Measurements from ENCODE around the gene TUBA1C. TPM values are rescaled to one million over a fixed set of nuclear protein-coding genes. Genes with fewer than 3 reads are reported as not detected.
"Not testable (repeated sequence)": the region's sequence is repeated elsewhere in the genome, so short reads cannot be mapped to it uniquely, and the experiment has no call there.

TUBA1C gene
- total RNA-seq, 2 donors from 2014 or later, result 49.7 to 66.7 TPM

DNA sequence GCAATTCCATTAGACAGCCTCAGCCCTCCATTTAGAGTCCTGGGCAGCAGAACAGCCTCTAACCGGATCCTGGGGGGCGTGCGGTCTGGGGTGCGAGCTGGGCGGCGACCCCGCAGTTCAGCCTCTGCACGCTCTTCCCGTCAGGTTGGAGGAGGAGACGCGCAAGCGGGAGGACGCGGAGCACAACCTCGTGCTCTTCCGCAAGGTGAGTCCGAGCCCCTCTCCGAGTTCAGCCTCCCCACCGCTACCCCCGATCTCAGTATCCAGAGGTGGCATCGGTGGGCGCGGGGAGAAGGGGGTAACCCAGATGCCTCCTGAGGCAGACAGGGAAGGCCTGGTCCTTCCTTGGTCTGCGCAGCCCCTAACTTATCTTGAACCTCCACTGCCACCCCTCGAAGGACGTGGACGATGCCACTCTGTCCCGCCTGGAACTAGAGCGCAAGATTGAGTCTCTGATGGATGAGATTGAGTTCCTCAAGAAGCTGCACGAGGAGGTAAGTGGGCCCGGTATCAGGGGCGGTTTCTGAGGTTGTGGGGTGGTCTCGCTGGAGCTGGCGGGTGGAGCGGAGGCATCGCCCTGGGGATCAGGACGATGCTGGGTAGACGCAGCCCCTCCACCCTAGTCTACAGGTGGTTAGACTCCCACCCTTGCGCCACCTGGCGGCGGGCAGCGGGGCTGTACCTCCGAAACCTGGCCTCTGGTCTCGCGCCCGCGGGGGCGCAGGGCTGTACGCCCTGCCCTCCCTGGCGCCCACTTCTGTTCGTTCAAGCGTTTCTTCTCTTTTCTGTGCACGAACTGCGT is 31.4 kb downstream of the TUBA1C start:
- peak; percentile 50 to 61 (median 60) for DNase-seq
- Mint-ChIP-seq H3K4me3 (peak overlapping the region; percentile 84), H3K4me1 (peaks cover 7% of the 10 kb centered on the region), H3K36me3 (ENCODE audit: low read depth) (peaks cover 3% of the 10 kb centered on the region), H3K27me3 (peaks cover 40% of the 10 kb centered on the region), H3K27ac (no peak overlapping the region)
- ATAC-seq, result peak; percentile 85
- H3K9me3 ChIP-seq (ENCODE audit: control insufficient read depth, low read length, poor library complexity, severe bottlenecking), result no peaks in the 10 kb centered on the region

DNA sequence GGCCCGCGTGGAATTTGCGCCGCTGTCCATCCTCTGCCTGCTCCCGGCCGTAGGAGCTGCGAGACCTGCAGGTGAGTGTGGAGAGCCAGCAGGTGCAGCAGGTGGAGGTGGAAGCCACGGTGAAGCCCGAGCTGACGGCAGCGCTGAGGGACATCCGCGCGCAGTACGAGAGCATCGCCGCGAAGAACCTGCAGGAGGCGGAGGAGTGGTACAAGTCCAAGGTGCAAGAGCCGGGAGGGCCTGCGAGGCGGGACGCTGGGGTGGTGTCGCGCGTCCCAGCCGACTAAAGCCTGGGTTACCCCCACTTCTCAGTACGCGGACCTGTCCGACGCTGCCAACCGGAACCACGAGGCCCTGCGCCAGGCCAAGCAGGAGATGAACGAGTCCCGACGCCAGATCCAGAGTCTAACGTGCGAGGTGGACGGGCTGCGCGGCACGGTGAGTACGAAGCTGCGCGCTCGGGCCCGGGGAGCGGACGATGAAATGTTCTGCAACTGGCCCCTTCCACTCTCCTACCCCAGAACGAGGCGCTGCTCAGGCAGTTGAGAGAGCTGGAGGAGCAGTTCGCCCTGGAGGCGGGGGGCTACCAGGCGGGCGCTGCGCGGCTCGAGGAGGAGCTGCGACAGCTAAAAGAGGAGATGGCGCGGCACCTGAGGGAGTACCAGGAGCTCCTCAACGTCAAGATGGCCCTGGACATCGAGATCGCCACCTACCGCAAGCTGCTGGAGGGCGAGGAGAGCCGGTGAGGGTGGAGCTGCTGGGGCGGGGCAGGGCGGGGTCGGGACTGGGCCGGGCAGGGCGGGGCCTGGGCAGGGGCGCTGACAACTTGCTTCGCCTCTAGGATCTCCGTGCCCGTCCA is 32.2 kb downstream of the TUBA1C start:
- H3K36me3 Mint-ChIP-seq (ENCODE audit: low read depth), result peaks cover 5% of the 10 kb centered on the region
- ATAC-seq, result peak; percentile 73
- DNase-seq, result no peak
- no peaks in the 10 kb centered on the region for H3K9me3 ChIP-seq (ENCODE audit: control insufficient read depth, low read length, poor library complexity, severe bottlenecking)
- peaks cover 10% of the 10 kb centered on the region for H3K4me1 Mint-ChIP-seq
- H3K27me3 Mint-ChIP-seq, result peaks cover 32% of the 10 kb centered on the region
- no peak overlapping the region for H3K27ac Mint-ChIP-seq
- H3K4me3 Mint-ChIP-seq, result peak overlapping the region; percentile 84

DNA sequence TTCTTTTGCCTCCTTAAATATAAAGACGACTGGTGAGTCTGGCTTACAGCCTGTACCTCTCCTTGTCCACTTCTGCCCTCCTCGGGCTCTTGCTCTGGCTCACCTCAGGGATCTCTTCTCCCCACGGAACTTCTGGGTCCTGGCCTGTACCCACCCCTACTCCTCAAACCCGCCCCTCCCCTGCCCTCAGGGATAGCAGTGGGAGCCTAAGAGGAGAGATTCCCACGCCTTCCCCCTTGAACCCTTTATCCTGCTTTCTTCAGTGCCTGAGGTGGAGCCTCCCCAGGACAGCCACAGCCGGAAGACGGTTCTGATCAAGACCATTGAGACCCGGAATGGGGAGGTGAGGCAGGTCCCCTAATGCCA is 32.8 kb downstream of the TUBA1C start:
- no peaks in the 10 kb centered on the region for H3K9me3 ChIP-seq (ENCODE audit: control insufficient read depth, low read length, poor library complexity, severe bottlenecking)
- ATAC-seq (no peak), DNase-seq (no peak)
- Mint-ChIP-seq H3K4me1 (peaks cover 10% of the 10 kb centered on the region), H3K4me3 (peak overlapping the region; percentile 39), H3K27me3 (peaks cover 34% of the 10 kb centered on the region), H3K36me3 (ENCODE audit: low read depth) (peaks cover 5% of the 10 kb centered on the region), H3K27ac (no peak overlapping the region)

DNA sequence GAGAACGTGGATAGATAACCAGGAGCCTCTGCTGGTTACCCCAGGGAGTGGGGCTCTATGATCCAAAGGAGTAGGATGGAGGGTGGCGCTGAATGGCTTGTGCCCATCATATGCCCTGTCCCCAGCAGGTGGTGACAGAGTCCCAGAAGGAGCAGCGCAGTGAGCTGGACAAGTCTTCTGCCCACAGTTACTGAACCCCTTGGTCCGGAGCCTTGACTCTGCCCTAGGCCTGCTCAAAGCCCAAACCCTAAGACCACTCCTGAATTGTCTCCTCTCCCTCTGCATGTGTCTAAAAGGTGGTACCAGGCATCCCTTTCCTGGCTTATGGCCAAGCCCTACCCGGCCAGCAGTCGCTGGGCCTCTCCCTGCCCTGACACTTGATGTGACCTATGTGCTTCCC is 33.3 kb downstream of the TUBA1C start:
- ATAC-seq (no peak), DNase-seq (no peak)
- H3K36me3 Mint-ChIP-seq (ENCODE audit: low read depth), result peaks cover 5% of the 10 kb centered on the region
- H3K4me1 Mint-ChIP-seq, result peaks cover 12% of the 10 kb centered on the region
- peak overlapping the region; percentile 39 for H3K4me3 Mint-ChIP-seq
- H3K27me3 Mint-ChIP-seq, result peaks cover 39% of the 10 kb centered on the region
- H3K27ac Mint-ChIP-seq, result no peak overlapping the region
- no peaks in the 10 kb centered on the region for H3K9me3 ChIP-seq (ENCODE audit: control insufficient read depth, low read length, poor library complexity, severe bottlenecking)

DNA sequence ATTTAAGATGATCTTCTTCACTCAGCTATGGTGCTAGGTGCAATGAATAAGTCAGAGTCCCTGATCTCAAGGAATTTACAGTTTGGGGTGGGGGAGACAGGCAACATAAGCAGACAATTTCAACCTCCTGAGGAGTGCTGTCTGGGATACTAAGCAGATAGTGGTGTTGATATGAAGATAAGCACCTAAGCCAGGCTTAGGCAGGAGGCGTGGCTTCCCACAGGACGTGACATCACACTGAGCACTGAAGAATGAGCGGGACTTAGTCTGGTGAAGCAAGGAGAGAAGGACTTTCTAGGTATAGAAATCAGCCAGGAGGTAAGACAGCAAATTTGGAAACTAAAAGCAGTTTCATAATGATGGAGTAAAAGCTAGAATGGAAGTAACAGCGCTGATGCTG is 36.9 kb downstream of the TUBA1C start:
- no peak overlapping the region for H3K27ac Mint-ChIP-seq
- H3K4me3 Mint-ChIP-seq, result no peak overlapping the region
- H3K4me1 Mint-ChIP-seq, result peaks cover 10% of the 10 kb centered on the region
- H3K27me3 Mint-ChIP-seq, result peaks cover 56% of the 10 kb centered on the region
- no peak for ATAC-seq
- no peak for DNase-seq
- peaks cover 10% of the 10 kb centered on the region for H3K36me3 Mint-ChIP-seq (ENCODE audit: low read depth)
- no peaks in the 10 kb centered on the region for H3K9me3 ChIP-seq (ENCODE audit: control insufficient read depth, low read length, poor library complexity, severe bottlenecking)

DNA sequence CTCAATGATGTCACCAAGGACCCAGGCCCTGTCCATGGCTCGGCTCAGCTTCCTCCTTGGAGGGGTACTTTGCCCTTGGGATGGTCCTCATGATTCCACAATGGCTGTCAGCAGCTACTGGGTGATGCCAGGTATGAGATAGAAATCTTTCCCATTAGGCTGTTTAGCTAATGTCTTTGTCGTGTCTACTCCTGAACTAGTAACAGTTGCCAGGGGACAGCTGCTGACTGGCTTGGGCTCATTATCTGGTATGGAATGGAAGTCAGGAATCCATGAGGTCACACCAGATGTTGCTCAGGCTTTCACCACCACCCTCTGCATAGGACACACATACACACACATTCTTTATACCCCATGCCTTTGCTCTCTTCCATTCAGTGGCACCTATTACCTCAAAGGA is 39.3 kb downstream of the TUBA1C start:
- H3K9me3 ChIP-seq (ENCODE audit: control insufficient read depth, low read length, poor library complexity, severe bottlenecking), result no peaks in the 10 kb centered on the region
- DNase-seq, result no peak
- H3K4me3 Mint-ChIP-seq, result no peak overlapping the region
- peaks cover 11% of the 10 kb centered on the region for H3K36me3 Mint-ChIP-seq (ENCODE audit: low read depth)
- H3K27me3 Mint-ChIP-seq, result peaks cover 54% of the 10 kb centered on the region
- no peak overlapping the region for H3K27ac Mint-ChIP-seq
- ATAC-seq, result no peak
- H3K4me1 Mint-ChIP-seq, result peaks cover 5% of the 10 kb centered on the region

DNA sequence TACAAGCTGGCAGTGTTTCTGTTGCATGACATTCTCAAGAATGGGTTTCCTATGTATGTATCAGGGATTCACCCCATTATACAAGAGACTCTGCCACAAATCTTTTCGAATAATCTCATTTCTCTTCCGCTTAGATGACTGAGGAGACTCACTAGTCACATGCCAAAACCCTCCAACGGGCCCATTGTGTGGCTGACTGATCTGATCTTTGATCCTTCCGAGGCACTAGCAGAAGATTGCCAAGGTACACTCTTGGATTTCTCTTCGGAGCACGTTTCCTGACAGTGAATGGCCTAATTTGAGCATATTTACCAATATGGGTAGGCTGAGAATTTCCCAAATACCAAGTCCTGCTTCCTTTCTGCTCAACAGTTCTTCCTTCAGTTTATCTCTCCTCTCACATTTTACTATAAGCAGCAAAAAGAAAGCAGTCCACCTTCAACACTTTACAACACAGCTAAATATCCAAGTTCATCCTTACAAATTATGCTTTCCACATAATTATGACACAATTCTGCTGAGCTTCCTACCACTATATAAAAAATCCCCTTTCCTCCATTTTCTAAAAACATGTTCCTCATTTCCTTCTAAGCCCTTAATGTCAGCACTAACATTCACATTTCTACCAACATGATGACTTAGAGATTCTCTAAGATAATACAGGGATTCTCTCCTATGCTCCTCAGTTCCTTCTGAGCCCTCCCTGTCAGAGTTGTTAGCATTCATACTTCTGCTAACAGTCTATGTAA is 41.1 kb downstream of the TUBA1C start:
- ATAC-seq (no peak), DNase-seq (no peak)
- H3K9me3 ChIP-seq (ENCODE audit: control insufficient read depth, low read length, poor library complexity, severe bottlenecking), result no peaks in the 10 kb centered on the region
- Mint-ChIP-seq H3K4me1 (peaks cover 5% of the 10 kb centered on the region), H3K27ac (no peak overlapping the region), H3K27me3 (peaks cover 63% of the 10 kb centered on the region), H3K36me3 (ENCODE audit: low read depth) (peaks cover 11% of the 10 kb centered on the region), H3K4me3 (no peak overlapping the region)

DNA sequence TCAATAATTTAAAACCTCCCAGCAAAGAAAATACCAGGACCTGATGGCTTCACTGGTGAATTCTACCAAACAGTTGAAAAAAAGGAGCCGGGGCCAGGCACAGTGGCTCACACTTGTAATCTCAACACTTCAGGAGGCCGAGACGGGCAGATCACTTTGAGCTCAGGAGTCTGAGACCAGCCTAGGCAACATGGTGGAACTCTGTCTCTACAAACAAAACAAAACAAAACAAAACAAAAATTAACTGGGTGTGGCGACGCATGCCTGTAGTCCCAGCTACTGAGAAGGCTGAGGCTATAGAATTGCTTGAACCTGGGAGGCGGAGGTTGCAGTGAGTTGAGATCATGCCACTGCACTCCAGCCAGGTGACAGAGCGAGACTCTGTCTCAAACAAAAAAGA is 44.5 kb downstream of the TUBA1C start:
- Mint-ChIP-seq H3K27ac (no peak overlapping the region), H3K4me1 (no peaks in the 10 kb centered on the region), H3K4me3 (no peak overlapping the region), H3K36me3 (ENCODE audit: low read depth) (peaks cover 9% of the 10 kb centered on the region), H3K27me3 (peaks cover 52% of the 10 kb centered on the region)
- DNase-seq (no peak), ATAC-seq (no peak)
- H3K9me3 ChIP-seq (ENCODE audit: control insufficient read depth, low read length, poor library complexity, severe bottlenecking), result no peaks in the 10 kb centered on the region

DNA sequence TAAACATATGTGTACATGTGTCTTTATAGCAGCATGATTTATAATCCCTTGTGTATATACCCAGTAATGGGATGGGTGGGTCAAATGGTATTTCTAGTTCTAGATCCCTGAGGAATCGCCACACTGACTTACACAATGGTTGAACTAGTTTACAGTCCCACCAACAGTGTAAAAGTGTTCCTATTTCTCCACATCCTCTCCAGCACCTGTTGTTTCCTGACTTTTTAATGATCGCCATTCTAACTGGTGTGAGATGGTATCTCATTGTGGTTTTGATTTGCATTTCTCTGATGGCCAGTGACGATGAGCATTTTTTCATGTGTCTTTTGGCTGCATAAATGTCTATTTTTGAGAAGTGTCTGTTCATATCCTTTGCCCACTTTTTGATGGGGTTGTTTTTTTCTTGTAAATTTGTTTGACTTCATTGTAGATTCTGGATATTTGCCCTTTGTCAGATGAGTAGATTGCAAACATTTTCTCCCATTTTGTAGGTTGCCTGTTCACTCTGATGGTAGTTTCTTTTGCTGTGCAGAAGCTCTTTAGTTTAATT is 45.6 kb downstream of the TUBA1C start:
- H3K36me3 Mint-ChIP-seq (ENCODE audit: low read depth); H3K9me3 ChIP-seq (ENCODE audit: control insufficient read depth, low read length, poor library complexity, severe bottlenecking); ATAC-seq; H3K27ac Mint-ChIP-seq; H3K4me3 Mint-ChIP-seq; H3K4me1 Mint-ChIP-seq; DNase-seq: not testable (repeated sequence)
- H3K27me3 Mint-ChIP-seq, result peaks cover 41% of the 10 kb centered on the region

DNA sequence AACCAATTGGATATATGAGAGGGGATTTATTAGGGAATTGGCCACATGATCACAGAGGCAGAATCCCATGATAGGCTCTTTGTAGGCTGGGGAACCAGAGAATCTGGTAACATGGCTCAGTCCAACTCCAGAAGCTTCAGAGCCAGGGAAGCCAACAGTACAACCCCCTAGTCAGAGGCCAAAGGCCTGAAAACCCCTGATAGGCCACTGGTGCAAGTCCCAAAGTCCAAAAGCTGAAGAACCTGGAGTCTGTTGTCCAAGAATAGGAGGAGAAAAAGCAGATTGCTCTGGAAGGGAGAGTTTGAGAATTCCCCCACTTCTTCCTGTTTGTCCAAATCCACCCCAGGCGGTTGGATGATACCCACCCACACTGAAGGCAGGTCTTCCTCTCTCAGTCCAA is 49.9 kb downstream of the TUBA1C start:
- Mint-ChIP-seq H3K36me3 (ENCODE audit: low read depth) (peaks cover 2% of the 10 kb centered on the region), H3K4me3 (no peak overlapping the region), H3K4me1 (no peaks in the 10 kb centered on the region), H3K27ac (no peak overlapping the region), H3K27me3 (peaks cover 6% of the 10 kb centered on the region)
- H3K9me3 ChIP-seq (ENCODE audit: control insufficient read depth, low read length, poor library complexity, severe bottlenecking), result no peaks in the 10 kb centered on the region
- DNase-seq (no peak), ATAC-seq (no peak)

DNA sequence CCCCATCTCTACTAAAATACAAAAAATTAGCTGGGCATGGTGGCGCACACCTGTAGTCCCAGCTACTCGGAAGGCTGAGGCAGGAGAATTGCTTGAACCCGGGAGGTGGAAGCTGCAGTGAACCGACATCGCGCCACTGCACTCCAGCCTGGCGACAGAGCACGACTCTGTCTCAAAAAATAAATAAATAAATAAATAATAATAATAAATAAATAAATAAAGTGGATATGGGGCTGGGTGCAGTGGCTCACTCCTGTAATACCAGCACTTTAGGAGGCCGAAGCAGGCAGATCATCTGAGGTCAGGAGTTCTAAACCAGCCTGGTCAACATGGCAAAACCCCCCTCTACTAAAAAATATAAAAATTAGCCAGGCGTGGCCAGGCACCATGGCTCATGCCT is 52.2 kb downstream of the TUBA1C start:
- not testable (repeated sequence) for ATAC-seq; DNase-seq; H3K36me3 Mint-ChIP-seq (ENCODE audit: low read depth)

DNA sequence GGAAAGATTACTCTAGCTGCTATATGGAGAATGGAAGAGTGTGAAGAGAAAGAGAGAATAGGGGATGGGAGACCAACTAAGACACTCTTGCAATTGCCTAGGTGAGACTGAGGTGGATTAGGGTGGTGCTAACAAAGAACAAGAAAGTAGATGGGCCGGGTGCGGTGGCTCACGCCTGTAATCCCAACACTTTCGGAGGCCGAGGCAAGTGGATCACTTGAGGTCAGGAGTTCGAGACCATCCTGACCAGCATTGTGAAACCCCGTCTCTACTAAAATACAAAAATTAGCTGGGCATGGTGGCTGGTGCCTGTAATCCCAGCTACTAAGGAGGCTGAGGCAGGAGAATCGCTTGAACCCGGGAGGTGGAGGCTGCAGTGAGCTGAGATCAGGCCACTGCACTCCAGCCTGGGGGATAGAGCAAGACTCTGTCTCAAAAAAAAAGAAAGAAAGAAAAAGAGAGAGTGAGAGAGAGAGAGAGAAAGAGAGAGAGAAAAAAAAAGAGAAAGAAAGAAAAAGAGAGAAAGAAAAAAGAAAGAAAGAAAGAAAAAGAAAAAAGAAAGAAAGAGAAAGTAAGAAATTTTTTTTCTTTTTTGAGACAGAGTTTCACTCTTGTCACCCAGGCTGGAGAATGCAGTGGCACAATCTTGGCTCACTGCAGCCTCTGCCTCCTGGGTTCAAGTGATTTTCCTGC is 55.7 kb downstream of the TUBA1C start:
- peak overlapping the region; percentile 60 for H3K4me3 Mint-ChIP-seq
- H3K9me3 ChIP-seq (ENCODE audit: control insufficient read depth, low read length, poor library complexity, severe bottlenecking); H3K36me3 Mint-ChIP-seq (ENCODE audit: low read depth); DNase-seq; ATAC-seq; H3K27me3 Mint-ChIP-seq: not testable (repeated sequence)
- H3K4me1 Mint-ChIP-seq, result peaks cover 16% of the 10 kb centered on the region
- peak overlapping the region; percentile 85 for H3K27ac Mint-ChIP-seq

More for the DNA sequence above, 52.2 kb downstream of the TUBA1C start:
- H3K27me3 Mint-ChIP-seq; H3K27ac Mint-ChIP-seq; H3K9me3 ChIP-seq (ENCODE audit: control insufficient read depth, low read length, poor library complexity, severe bottlenecking); H3K4me1 Mint-ChIP-seq; H3K4me3 Mint-ChIP-seq: not testable (repeated sequence)
